ENCODE measurements around the gene ELMO2. TPM values are rescaled to one million over a fixed set of nuclear protein-coding genes. Genes with fewer than 3 reads are reported as not detected.

Gene ELMO2
- total and polyA plus RNA-seq, 9 of the 15 experiments (the other 6 are each of a cell fraction or from before 2014, with no cell fraction given): 7.5 to 21.5 (median 15.9) TPM

GRCh38 chr20:46393967-46394366 is 12.4 kb downstream of the ELMO2 start (continued):
- TF ChIP-seq, protein P1, sequence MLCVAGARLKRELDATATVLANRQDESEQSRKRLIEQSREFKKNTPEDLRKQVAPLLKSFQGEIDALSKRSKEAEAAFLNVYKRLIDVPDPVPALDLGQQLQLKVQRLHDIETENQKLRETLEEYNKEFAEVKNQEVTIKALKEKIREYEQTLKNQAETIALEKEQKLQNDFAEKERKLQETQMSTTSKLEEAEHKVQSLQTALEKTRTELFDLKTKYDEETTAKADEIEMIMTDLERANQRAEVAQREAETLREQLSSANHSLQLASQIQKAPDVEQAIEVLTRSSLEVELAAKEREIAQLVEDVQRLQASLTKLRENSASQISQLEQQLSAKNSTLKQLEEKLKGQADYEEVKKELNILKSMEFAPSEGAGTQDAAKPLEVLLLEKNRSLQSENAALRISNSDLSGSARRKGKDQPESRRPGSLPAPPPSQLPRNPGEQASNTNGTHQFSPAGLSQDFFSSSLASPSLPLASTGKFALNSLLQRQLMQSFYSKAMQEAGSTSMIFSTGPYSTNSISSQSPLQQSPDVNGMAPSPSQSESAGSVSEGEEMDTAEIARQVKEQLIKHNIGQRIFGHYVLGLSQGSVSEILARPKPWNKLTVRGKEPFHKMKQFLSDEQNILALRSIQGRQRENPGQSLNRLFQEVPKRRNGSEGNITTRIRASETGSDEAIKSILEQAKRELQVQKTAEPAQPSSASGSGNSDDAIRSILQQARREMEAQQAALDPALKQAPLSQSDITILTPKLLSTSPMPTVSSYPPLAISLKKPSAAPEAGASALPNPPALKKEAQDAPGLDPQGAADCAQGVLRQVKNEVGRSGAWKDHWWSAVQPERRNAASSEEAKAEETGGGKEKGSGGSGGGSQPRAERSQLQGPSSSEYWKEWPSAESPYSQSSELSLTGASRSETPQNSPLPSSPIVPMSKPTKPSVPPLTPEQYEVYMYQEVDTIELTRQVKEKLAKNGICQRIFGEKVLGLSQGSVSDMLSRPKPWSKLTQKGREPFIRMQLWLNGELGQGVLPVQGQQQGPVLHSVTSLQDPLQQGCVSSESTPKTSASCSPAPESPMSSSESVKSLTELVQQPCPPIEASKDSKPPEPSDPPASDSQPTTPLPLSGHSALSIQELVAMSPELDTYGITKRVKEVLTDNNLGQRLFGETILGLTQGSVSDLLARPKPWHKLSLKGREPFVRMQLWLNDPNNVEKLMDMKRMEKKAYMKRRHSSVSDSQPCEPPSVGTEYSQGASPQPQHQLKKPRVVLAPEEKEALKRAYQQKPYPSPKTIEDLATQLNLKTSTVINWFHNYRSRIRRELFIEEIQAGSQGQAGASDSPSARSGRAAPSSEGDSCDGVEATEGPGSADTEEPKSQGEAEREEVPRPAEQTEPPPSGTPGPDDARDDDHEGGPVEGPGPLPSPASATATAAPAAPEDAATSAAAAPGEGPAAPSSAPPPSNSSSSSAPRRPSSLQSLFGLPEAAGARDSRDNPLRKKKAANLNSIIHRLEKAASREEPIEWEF (CRISPR knock-in tag; IDR thresholded peaks at IDR 0.05): no peak
- no peak for TF ChIP-seq ZFP36 (IDR thresholded peaks at IDR 0.05; ENCODE audit: low read depth, low read length, partially characterized antibody)

DNA sequence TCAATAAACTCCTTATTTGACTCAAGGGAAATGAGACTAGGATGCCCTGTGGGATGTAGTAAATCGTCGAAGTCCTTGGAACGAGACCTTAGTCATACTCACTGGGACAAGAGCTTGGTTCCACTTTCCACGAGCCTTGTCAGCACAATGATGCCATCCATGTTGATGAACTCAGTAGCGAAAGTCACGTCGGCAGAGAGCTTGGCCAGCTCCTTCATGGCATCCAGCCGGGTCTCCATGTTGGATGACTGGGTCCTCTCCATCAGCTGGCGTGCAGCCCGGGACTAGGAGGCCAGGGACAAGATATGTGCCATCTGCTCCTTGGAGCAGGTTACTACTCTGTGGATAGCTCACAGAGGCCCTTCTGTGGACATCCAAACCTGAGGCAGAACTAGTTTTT is 17.5 kb downstream of the ELMO2 start:
- Histone ChIP-seq H3K4me1 (replicated peaks in 1 of 2; ENCODE audit: control insufficient read depth in 2 of 2, insufficient read depth in 2 of 2, low read length in 2 of 2) (no peaks in the 10 kb centered on the region), H3K9ac (ENCODE audit: insufficient read depth in 1 of 2, low read depth in 2 of 2, low read length in 2 of 2) (no peak overlapping the region), H3K27ac (ENCODE audit: extremely low read depth, low read depth, low read length) (no peak overlapping the region), H3K36me3 (ENCODE audit: control insufficient read depth, insufficient read depth, low read length) (peaks cover 60% of the 10 kb centered on the region; the same call in 1 of the 3 replicates), H3K79me2 (ENCODE audit: control insufficient read depth, insufficient read depth, low read length) (no peaks in the 10 kb centered on the region), H3K4me2 (ENCODE audit: insufficient read depth, low read length) (no peak overlapping the region), H2AFZ (ENCODE audit: low read depth, low read length) (no peak overlapping the region), H3K4me3 (no peak overlapping the region), H3K9me3 (replicated peaks; ENCODE audit: control insufficient read depth, insufficient read depth, low read depth, low read length) (no peaks in the 10 kb centered on the region), H4K20me1 (replicated peaks; ENCODE audit: control insufficient read depth, insufficient read depth, low read length) (no peaks in the 10 kb centered on the region), H3K9me1 (ENCODE audit: control insufficient read depth, insufficient read depth, low read length) (no peaks in the 10 kb centered on the region), H3K27me3 (ENCODE audit: control insufficient read depth in 2 of 2, insufficient read depth in 2 of 2, low read length in 2 of 2) (no peaks in the 10 kb centered on the region)
- DNase-seq (ENCODE audit: extremely low read depth in 1 of 4, low spot score in 3 of 4) (no peak), ATAC-seq (no peak), FAIRE-seq (no peak)
- no TSS peak for BruUV-seq (replicated peaks)
- in situ Hi-C loops (cut with MboI) (no loop called here), intact Hi-C loops (cut with micrococcal nuclease) (no loop called here)
- ChIA-PET CTCF (ENCODE audit: low intra/inter-chr PET ratio) (no interaction called here), POLR2A (interaction anchor here (1.2 kb wide), 1 partner anchor 306 kb away, joined by 3 read pairs; no protein-coding TSS in a partner anchor)
- WGBS (ENCODE audit: insufficient coverage, low coverage, missing lambda C conversion rate): 81% methylated on average over 10 of the region's 10 CpGs
- no peak for TF ChIP-seq NR2C2 (CRISPR knock-in tag; IDR thresholded peaks at IDR 0.05)
- no peak for TF ChIP-seq NR2C2 (tag; IDR thresholded peaks at IDR 0.05)
- TF ChIP-seq SMARCE1 (IDR thresholded peaks at IDR 0.05): no peak
- no peak for TF ChIP-seq RBFOX2 (IDR thresholded peaks at IDR 0.05; ENCODE audit: low read depth, low read length)
- no peak for TF ChIP-seq BCOR (IDR thresholded peaks at IDR 0.05)
- no peak for TF ChIP-seq SIRT6 (IDR thresholded peaks at IDR 0.05; ENCODE audit: low read depth, low read length)
- TF ChIP-seq NONO (IDR thresholded peaks at IDR 0.05; ENCODE audit: low read depth in 2 of 2, low read length in 1 of 2): no peak
- TF ChIP-seq, protein P2, sequence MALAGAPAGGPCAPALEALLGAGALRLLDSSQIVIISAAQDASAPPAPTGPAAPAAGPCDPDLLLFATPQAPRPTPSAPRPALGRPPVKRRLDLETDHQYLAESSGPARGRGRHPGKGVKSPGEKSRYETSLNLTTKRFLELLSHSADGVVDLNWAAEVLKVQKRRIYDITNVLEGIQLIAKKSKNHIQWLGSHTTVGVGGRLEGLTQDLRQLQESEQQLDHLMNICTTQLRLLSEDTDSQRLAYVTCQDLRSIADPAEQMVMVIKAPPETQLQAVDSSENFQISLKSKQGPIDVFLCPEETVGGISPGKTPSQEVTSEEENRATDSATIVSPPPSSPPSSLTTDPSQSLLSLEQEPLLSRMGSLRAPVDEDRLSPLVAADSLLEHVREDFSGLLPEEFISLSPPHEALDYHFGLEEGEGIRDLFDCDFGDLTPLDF (CRISPR knock-in tag; IDR thresholded peaks at IDR 0.05): no peak
- TF ChIP-seq TAF7 (tag; IDR thresholded peaks at IDR 0.05): no peak
- TF ChIP-seq E4F1 (CRISPR knock-in tag; IDR thresholded peaks at IDR 0.05; ENCODE audit: borderline replicate concordance): no peak
- no peak for TF ChIP-seq MTA1 (IDR thresholded peaks at IDR 0.05; ENCODE audit: borderline replicate concordance)
- TF ChIP-seq RFX7 (CRISPR knock-in tag; IDR thresholded peaks at IDR 0.05): no peak
